ENCODE data around the gene AGPAT4.

AGPAT4 gene

DNA sequence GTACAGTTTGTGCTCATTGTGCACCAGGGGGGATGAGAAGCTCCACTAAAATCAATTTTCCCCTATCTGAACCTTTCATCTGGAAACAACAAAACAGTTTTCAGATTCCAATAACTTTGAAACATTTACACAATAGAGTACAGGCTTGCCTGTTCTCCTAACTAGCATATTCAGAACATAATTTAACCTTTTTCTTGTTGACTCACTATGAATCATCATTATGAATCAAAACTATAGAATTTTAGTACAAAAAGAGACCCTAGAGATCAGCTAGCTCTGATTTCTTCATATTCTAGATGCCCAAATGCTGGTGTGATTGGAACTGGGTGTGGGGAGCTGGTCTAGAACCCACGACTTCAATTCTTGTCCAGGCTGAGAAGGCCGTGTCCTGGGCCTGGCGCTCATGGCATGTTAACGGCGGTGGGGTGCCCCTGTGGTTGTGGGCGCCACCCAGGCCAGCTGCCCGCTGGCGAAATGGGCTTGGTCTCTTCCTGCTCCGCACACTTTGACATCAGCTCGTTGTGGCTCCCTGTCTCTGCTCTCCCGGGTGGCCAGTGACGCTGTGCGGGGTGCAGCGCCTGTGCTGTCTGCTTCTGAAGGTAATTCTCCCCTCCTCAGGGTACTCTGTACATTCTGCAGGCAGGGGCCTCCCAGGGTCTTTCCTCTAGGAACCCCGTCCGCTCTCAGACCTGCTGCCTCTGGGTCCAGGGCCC is 29.9 kb upstream of the AGPAT4 start:
- no peak overlapping the region for H3K9ac ChIP-seq (ENCODE audit: low read depth, low read length)
- H3K36me3 ChIP-seq (ENCODE audit: insufficient read depth, low read length), result no peaks in the 10 kb centered on the region
- H3K27me3 ChIP-seq (ENCODE audit: control insufficient read depth, insufficient read depth, low read length), result no peaks in the 10 kb centered on the region
- peaks cover 30% of the 10 kb centered on the region for H3K4me1 ChIP-seq (ENCODE audit: control insufficient read depth, insufficient read depth, low read length)
- H3K9me3 ChIP-seq (replicated peaks; ENCODE audit: low read length), result no peaks in the 10 kb centered on the region
- H3K4me3 ChIP-seq (ENCODE audit: low read length), result no peak overlapping the region
- peak overlapping the region; percentile 38 for H3K4me2 ChIP-seq (ENCODE audit: low read length)

GRCh38 chr6:161302949-161303348 is 29.1 kb upstream of the AGPAT4 start:
- H3K36me3 ChIP-seq (ENCODE audit: insufficient read depth, low read length), result no peaks in the 10 kb centered on the region
- H3K9me3 ChIP-seq (replicated peaks; ENCODE audit: low read length), result no peaks in the 10 kb centered on the region
- H3K4me1 ChIP-seq (ENCODE audit: control insufficient read depth, insufficient read depth, low read length), result peaks cover 30% of the 10 kb centered on the region
- peak overlapping the region; percentile 38 for H3K4me2 ChIP-seq (ENCODE audit: low read length)
- no peak overlapping the region for H3K9ac ChIP-seq (ENCODE audit: low read depth, low read length)
- no peaks in the 10 kb centered on the region for H3K27me3 ChIP-seq (ENCODE audit: control insufficient read depth, insufficient read depth, low read length)
- no peak overlapping the region for H3K4me3 ChIP-seq (ENCODE audit: low read length)

DNA sequence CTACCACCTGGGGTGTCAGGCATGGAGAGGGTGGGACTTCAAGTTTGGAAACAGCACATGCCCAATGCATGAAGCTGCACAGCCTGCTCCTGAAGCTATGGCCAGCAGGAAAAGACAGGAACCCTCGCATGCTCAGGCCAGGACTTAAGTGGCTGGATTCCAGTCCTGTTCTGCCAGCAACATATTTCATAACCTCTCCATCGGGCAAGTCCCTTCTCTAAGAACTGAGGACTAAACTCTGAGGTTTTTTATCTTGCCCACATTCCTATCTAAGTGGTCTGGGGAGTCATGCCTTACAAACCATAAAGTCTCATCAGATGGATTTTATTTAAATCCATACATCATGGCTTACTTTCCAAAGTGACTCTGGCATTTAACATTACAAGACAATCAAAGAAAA is 27.5 kb upstream of the AGPAT4 start:
- no peak overlapping the region for H3K9ac ChIP-seq (ENCODE audit: low read depth, low read length)
- H3K4me3 ChIP-seq (ENCODE audit: low read length), result no peak overlapping the region
- H3K4me1 ChIP-seq (ENCODE audit: control insufficient read depth, insufficient read depth, low read length), result peaks cover 30% of the 10 kb centered on the region
- no peaks in the 10 kb centered on the region for H3K9me3 ChIP-seq (replicated peaks; ENCODE audit: low read length)
- H3K4me2 ChIP-seq (ENCODE audit: low read length), result no peak overlapping the region
- H3K36me3 ChIP-seq (ENCODE audit: insufficient read depth, low read length), result no peaks in the 10 kb centered on the region
- H3K27me3 ChIP-seq (ENCODE audit: control insufficient read depth, insufficient read depth, low read length), result no peaks in the 10 kb centered on the region

- Histone ChIP-seq H3K4me2 (ENCODE audit: low read length) (no peak overlapping the region), H3K9me3 (replicated peaks; ENCODE audit: low read length) (no peaks in the 10 kb centered on the region), H3K36me3 (ENCODE audit: insufficient read depth, low read length) (no peaks in the 10 kb centered on the region), H3K4me1 (ENCODE audit: control insufficient read depth, insufficient read depth, low read length) (peaks cover 30% of the 10 kb centered on the region), H3K27me3 (ENCODE audit: control insufficient read depth, insufficient read depth, low read length) (no peaks in the 10 kb centered on the region), H3K4me3 (ENCODE audit: low read length) (no peak overlapping the region), H3K9ac (ENCODE audit: low read depth, low read length) (no peak overlapping the region)
Observed at GRCh38 chr6:161300823-161301222, 27.0 kb upstream of the AGPAT4 start.

- H3K27me3 ChIP-seq (ENCODE audit: control insufficient read depth, insufficient read depth, low read length), result no peaks in the 10 kb centered on the region
- H3K4me2 ChIP-seq (ENCODE audit: low read length), result no peak overlapping the region
- no peak overlapping the region for H3K9ac ChIP-seq (ENCODE audit: low read depth, low read length)
- H3K4me3 ChIP-seq (ENCODE audit: low read length), result no peak overlapping the region
- H3K36me3 ChIP-seq (ENCODE audit: insufficient read depth, low read length), result no peaks in the 10 kb centered on the region
- peaks cover 30% of the 10 kb centered on the region for H3K4me1 ChIP-seq (ENCODE audit: control insufficient read depth, insufficient read depth, low read length)
- no peaks in the 10 kb centered on the region for H3K9me3 ChIP-seq (replicated peaks; ENCODE audit: low read length)
Observed at GRCh38 chr6:161299726-161300125, 25.9 kb upstream of the AGPAT4 start.

DNA sequence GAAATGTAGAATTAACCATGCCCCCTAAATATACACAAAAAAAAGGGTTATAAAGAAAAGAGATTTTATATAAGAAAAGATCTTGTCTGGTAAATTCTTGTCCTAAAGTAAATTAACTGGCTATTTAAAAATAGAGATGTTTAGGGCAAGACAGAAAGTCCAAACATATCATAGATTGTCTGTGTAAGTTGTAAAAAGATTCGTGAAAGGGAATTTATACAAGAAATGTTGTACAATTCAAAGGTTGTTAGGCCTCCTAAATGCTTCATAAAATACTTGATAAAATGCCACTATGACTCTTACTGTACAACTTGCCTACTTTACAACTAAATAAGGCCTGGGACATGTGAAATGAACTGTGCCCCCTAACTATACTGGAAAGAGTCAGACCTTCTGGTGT is 21.9 kb upstream of the AGPAT4 start:
- no peaks in the 10 kb centered on the region for H3K27me3 ChIP-seq (ENCODE audit: control insufficient read depth, insufficient read depth, low read length)
- no peaks in the 10 kb centered on the region for H3K36me3 ChIP-seq (ENCODE audit: insufficient read depth, low read length)
- no peak overlapping the region for H3K4me3 ChIP-seq (ENCODE audit: low read length)
- H3K9me3 ChIP-seq (replicated peaks; ENCODE audit: low read length), result no peaks in the 10 kb centered on the region
- no peaks in the 10 kb centered on the region for H3K4me1 ChIP-seq (ENCODE audit: control insufficient read depth, insufficient read depth, low read length)
- H3K4me2 ChIP-seq (ENCODE audit: low read length), result no peak overlapping the region
- no peak overlapping the region for H3K9ac ChIP-seq (ENCODE audit: low read depth, low read length)

DNA sequence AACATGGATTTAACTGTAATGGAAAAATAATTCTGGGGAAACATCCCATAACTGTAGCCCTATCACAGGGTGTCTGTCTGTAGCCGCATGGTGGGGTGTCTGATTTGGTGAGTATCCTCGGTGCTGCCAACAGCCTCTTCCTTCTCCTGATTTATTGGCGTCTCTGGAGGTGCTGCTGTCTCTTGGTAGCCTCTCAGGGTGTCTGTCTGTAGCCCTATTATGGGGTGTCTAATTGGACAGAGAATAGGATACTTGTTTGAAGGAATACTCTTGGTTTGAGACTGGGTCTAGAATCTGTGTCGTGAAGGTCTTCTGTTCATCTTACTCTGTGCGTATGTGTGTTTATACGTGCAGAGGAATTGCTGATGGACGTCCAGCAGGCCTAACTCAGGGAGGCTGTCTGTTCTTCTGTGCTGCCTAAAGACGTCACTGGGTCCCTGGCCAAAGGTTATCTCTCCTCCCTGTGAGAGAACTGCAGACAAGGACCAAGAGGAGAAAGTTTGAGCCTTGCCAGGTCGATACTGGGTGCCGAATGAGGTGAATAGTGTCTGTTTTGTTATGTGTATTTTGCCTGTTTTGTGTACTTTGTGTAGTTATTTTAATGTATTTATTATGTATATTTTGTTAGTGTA is 18.9 kb upstream of the AGPAT4 start:
- H3K9ac ChIP-seq (ENCODE audit: low read depth, low read length), result no peak overlapping the region
- H3K27me3 ChIP-seq (ENCODE audit: control insufficient read depth, insufficient read depth, low read length), result no peaks in the 10 kb centered on the region
- no peak overlapping the region for H3K4me3 ChIP-seq (ENCODE audit: low read length)
- H3K4me1 ChIP-seq (ENCODE audit: control insufficient read depth, insufficient read depth, low read length), result no peaks in the 10 kb centered on the region
- H3K36me3 ChIP-seq (ENCODE audit: insufficient read depth, low read length), result no peaks in the 10 kb centered on the region
- no peak overlapping the region for H3K4me2 ChIP-seq (ENCODE audit: low read length)
- no peaks in the 10 kb centered on the region for H3K9me3 ChIP-seq (replicated peaks; ENCODE audit: low read length)

DNA sequence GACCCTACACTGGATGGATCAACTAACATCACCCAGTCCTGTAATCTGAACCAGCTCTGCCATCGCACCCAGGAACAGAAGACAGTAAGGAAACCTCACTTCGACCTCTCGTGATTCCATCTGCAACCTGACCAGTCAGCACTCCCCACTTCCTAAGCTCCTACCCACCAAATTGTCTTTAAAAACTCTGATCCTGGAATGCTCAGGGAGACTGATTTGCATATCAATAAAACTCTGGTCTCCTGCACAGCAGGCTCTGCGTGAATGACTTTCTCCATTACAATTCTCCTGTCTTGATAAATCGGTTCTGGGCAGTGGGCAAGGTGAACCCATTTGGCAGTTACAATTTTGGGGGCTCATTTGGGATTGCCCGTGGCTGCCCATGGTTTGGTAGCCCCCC is 18.3 kb upstream of the AGPAT4 start:
- Histone ChIP-seq H3K27me3 (ENCODE audit: control insufficient read depth, insufficient read depth, low read length) (no peaks in the 10 kb centered on the region), H3K4me1 (ENCODE audit: control insufficient read depth, insufficient read depth, low read length) (no peaks in the 10 kb centered on the region), H3K4me3 (ENCODE audit: low read length) (no peak overlapping the region), H3K36me3 (ENCODE audit: insufficient read depth, low read length) (no peaks in the 10 kb centered on the region), H3K9me3 (replicated peaks; ENCODE audit: low read length) (no peaks in the 10 kb centered on the region), H3K4me2 (ENCODE audit: low read length) (no peak overlapping the region), H3K9ac (ENCODE audit: low read depth, low read length) (no peak overlapping the region)

DNA sequence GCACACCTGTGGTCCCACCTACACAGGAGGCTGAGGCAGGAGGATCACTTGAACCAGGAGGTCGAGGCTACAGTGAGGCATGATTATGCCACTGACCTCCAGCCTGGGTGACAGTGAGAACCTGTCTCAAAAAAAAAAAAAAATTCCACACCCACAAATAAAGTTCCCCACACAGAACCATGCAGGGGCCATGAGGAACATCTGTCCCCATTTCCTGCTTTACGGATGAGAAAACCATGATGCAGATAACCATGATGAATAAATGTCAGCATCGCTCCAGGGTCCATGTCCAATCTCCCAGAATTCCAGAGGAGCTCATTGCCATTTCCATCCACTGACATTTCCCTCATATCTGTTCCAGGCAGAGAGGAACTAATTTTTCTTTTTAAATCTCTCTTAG is 16.9 kb upstream of the AGPAT4 start:
- Histone ChIP-seq H3K9ac (ENCODE audit: low read depth, low read length) (no peak overlapping the region), H3K27me3 (ENCODE audit: control insufficient read depth, insufficient read depth, low read length) (no peaks in the 10 kb centered on the region), H3K4me1 (ENCODE audit: control insufficient read depth, insufficient read depth, low read length) (no peaks in the 10 kb centered on the region), H3K4me3 (ENCODE audit: low read length) (no peak overlapping the region), H3K36me3 (ENCODE audit: insufficient read depth, low read length) (no peaks in the 10 kb centered on the region), H3K4me2 (ENCODE audit: low read length) (no peak overlapping the region), H3K9me3 (replicated peaks; ENCODE audit: low read length) (no peaks in the 10 kb centered on the region)

DNA sequence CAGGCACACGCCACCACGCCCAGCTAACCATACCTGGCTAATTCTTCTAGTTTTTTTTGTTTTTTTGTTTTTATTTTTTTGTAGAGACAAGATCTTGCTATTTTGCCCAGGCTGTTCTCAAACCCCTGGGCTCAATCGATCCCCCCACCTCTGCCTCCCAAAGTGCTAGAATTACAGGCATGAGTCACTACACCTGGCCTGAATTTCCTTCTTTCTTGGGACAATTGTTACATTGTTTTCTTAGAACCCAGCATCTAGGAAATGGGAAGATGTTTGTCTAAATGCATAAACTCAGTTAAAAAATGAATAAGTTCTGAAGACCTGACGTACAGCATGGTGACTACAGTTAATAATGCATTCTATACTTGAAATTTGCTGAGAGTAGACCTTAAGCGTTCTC is 10.8 kb upstream of the AGPAT4 start:
- Histone ChIP-seq H3K4me3 (ENCODE audit: low read length) (no peak overlapping the region), H3K4me1 (ENCODE audit: control insufficient read depth, insufficient read depth, low read length) (no peaks in the 10 kb centered on the region), H3K9me3 (replicated peaks; ENCODE audit: low read length) (no peaks in the 10 kb centered on the region), H3K4me2 (ENCODE audit: low read length) (no peak overlapping the region), H3K9ac (ENCODE audit: low read depth, low read length) (no peak overlapping the region), H3K36me3 (ENCODE audit: insufficient read depth, low read length) (no peaks in the 10 kb centered on the region), H3K27me3 (ENCODE audit: control insufficient read depth, insufficient read depth, low read length) (peaks cover 2% of the 10 kb centered on the region)

DNA sequence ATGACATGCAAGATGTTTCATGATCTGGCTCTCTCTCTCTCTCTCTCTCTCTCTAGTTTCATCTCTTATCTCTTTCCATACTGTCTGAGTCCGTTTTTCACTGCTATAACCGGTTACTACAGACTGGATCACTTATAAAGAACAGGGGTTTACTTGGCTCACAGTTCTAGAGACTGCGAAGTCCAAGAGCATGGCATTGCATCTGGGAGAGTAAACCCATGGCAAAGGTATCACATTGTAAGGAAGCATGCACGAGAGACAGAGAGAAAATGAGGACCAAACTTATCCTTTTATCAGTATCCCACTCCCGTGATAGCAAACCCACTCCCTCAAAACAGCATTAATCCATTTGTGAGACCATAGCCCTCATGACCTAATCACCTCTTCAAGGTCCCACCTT is 7.2 kb upstream of the AGPAT4 start:
- no peaks in the 10 kb centered on the region for H3K9me3 ChIP-seq (replicated peaks; ENCODE audit: low read length)
- H3K9ac ChIP-seq (ENCODE audit: low read depth, low read length), result no peak overlapping the region
- no peak overlapping the region for H3K4me2 ChIP-seq (ENCODE audit: low read length)
- H3K4me1 ChIP-seq (ENCODE audit: control insufficient read depth, insufficient read depth, low read length), result no peaks in the 10 kb centered on the region
- no peaks in the 10 kb centered on the region for H3K36me3 ChIP-seq (ENCODE audit: insufficient read depth, low read length)
- H3K4me3 ChIP-seq (ENCODE audit: low read length), result no peak overlapping the region
- peaks cover 2% of the 10 kb centered on the region for H3K27me3 ChIP-seq (ENCODE audit: control insufficient read depth, insufficient read depth, low read length)
